ENCODE results near the gene SMIM34. TPM values are rescaled to one million over a fixed set of nuclear protein-coding genes. Genes with fewer than 3 reads are reported as not detected.
A peak's percentile ranks its signal among the peaks of the same experiment; 100 is the strongest.
"Not testable (repeated sequence)": the region's sequence is repeated elsewhere in the genome, so short reads cannot be mapped to it uniquely, and the experiment has no call there.

SMIM34 gene
- total RNA-seq, 1 donor from 2014 or later, result 0.56 TPM

DNA sequence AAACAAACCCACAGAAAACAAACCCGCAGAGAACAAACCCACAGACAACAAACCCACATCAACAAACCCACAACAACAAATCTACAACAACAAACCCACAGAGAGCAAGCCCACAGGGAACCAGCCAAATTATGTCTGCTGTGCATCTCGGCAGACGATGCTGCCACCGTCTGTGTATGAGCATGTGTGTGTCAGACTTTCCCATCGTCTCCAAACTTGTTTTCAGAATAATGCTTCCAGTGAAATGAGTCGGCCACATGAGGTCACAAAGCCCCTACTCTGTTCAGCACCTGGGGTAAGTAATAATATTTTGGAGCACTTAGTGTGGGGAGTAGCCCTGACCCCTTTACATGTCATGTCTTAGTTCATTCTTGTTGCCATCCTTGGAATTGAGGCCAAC lies 17.6 kb downstream of the SMIM34 start:
- H3K36me3 ChIP-seq; intact Hi-C loops (cut with DNase I); H3K27ac ChIP-seq; H3K4me1 ChIP-seq; H3K4me3 ChIP-seq; H3K27me3 ChIP-seq (ENCODE audit: low read depth); DNase-seq; H3K9me3 ChIP-seq; ATAC-seq: not testable (repeated sequence)

- DNase-seq; intact Hi-C loops (cut with DNase I); H3K27me3 ChIP-seq (ENCODE audit: low read depth): not testable (repeated sequence)
Measured at GRCh38 chr21:34405686-34406085, 18.1 kb downstream of the SMIM34 start.

DNA sequence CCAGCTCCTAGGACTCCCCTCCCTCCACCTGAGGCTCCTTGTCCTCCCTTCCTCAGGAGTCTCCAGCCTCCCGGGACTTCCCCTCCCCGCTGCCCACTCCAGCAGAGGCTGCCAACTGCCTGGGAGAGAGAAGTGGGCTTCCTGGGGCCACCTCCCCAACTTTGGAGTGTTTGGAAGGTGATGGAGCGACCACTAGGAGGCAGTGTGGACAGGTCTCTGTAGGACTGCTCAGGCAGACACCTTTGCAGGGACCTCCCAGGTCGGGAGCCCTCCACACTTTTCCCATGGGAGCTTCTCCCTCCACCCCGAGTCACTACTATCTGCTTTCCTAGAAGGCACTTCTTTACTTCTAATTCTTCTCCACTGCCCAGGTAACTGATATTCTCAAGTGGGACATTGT lies 19.0 kb downstream of the SMIM34 start:
- H3K9me3 ChIP-seq; H3K4me1 ChIP-seq; H3K27me3 ChIP-seq (ENCODE audit: low read depth); intact Hi-C loops (cut with DNase I); H3K4me3 ChIP-seq; H3K36me3 ChIP-seq; H3K27ac ChIP-seq; DNase-seq; ATAC-seq: not testable (repeated sequence)

More at GRCh38 chr21:34405686-34406085, 18.1 kb downstream of the SMIM34 start:
- H3K9me3 ChIP-seq, H3K4me1 ChIP-seq, H3K36me3 ChIP-seq, H3K4me3 ChIP-seq, ATAC-seq, H3K27ac ChIP-seq: not testable (repeated sequence)

- H3K27ac ChIP-seq; ATAC-seq; H3K36me3 ChIP-seq; H3K4me1 ChIP-seq; H3K27me3 ChIP-seq (ENCODE audit: low read depth); H3K4me3 ChIP-seq; H3K9me3 ChIP-seq; DNase-seq; intact Hi-C loops (cut with DNase I): not testable (repeated sequence)
Measured at GRCh38 chr21:34400522-34400921, 23.2 kb downstream of the SMIM34 start.

- H3K4me1 ChIP-seq; intact Hi-C loops (cut with DNase I); H3K27ac ChIP-seq: not testable (repeated sequence)
Measured at GRCh38 chr21:34383724-34384415, 39.9 kb downstream of the SMIM34 start.

DNA sequence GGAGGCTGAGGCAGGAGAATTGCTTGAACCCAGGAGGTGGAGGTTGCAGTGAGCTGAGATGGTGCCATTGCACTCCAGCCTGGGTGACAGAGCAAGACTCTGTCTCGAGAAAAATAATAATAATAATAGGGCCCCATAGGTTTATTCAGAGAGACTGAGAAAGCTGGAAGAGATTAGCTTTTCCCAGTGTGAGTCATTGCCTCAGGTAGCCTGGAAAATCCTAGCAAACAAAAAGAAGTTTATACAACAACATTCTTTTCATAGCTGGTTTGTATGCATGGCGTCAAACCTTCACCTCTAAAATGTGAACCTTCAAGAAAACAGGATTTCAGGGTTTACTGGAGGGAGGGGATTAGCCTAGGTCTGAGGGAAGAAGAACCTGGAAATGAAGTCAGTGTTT lies 40.6 kb downstream of the SMIM34 start:
- H3K4me1 ChIP-seq; intact Hi-C loops (cut with DNase I); H3K27me3 ChIP-seq (ENCODE audit: low read depth); H3K27ac ChIP-seq; H3K4me3 ChIP-seq; H3K9me3 ChIP-seq; H3K36me3 ChIP-seq; DNase-seq: not testable (repeated sequence)
- ATAC-seq, result peak in 1 of 2 donors; percentile 69

More at GRCh38 chr21:34383724-34384415, 39.9 kb downstream of the SMIM34 start:
- not testable (repeated sequence) for H3K36me3 ChIP-seq; H3K27me3 ChIP-seq (ENCODE audit: low read depth); DNase-seq; H3K9me3 ChIP-seq; H3K4me3 ChIP-seq; ATAC-seq

- H3K4me3 ChIP-seq; H3K27me3 ChIP-seq (ENCODE audit: low read depth); H3K9me3 ChIP-seq; intact Hi-C loops (cut with DNase I); DNase-seq; H3K36me3 ChIP-seq; H3K27ac ChIP-seq; H3K4me1 ChIP-seq: not testable (repeated sequence)
- peak; percentile 84 to 86 for ATAC-seq
Measured at GRCh38 chr21:34375619-34375972, 48.2 kb downstream of the SMIM34 start.

DNA sequence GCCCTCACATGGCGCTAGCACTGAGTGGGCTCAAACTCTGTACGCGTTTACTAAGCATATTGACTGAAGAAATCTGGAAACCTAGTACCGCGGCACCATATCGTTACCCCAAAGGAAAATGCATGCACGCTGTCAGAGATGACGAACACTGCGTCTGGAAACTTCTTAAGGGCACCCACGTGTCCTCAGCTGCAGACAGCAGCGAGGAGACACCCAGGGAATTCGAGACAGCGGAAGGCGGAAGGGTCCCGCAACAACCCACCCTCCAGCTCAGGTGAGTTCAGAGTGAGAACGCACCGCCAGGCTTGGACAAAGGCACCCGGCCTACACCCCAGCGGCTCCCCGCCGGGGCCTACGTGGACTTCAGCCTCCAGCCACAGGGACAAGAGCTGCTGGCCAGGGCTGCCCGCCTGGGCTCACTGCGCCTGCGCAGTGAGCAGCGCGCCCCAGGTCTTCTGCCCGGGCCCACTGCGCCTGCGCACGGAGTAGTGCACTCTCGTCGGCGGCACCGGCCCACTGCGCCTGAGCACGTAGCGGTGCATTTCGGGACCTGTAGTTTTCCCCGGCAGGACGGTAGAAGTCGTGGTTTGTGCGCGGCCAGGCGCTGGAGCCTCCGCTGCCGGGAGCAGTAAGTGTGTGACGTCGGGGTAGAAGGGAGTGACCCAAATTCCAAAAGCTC lies 48.7 kb downstream of the SMIM34 start, which contains the start of gene SMIM11:
TSS of gene SMIM11 (plus strand) at position 568 of the 679 bp plus-strand sequence. CDS start 3,998 bp downstream, outside the sequence.
- H3K27ac ChIP-seq; intact Hi-C loops (cut with DNase I); H3K9me3 ChIP-seq; H3K4me1 ChIP-seq; H3K4me3 ChIP-seq; DNase-seq; H3K36me3 ChIP-seq; H3K27me3 ChIP-seq (ENCODE audit: low read depth): not testable (repeated sequence)
- ATAC-seq, result peak; percentile 98

GRCh38 chr21:34374462-34374861 lies 49.3 kb downstream of the SMIM34 start:
- H3K9me3 ChIP-seq; H3K4me3 ChIP-seq; intact Hi-C loops (cut with DNase I); H3K36me3 ChIP-seq; H3K27ac ChIP-seq; H3K4me1 ChIP-seq; H3K27me3 ChIP-seq (ENCODE audit: low read depth); DNase-seq: not testable (repeated sequence)
- ATAC-seq, result peak; percentile 65 to 69

- H3K27ac ChIP-seq, result no peak overlapping the region
- ATAC-seq, result no peak
- no peaks in the 10 kb centered on the region for H3K27me3 ChIP-seq (ENCODE audit: low read depth)
- no peaks in the 10 kb centered on the region for H3K36me3 ChIP-seq
- intact Hi-C loops (cut with DNase I), result no loop called here
- DNase-seq, result no peak
- H3K4me1 ChIP-seq, result no peaks in the 10 kb centered on the region
- H3K4me3 ChIP-seq, result no peak overlapping the region
- no peak for TF ChIP-seq CTCF (IDR thresholded peaks at IDR 0.05)
- no peaks in the 10 kb centered on the region for H3K9me3 ChIP-seq
Measured at GRCh38 chr21:34372321-34372720, 51.4 kb downstream of the SMIM34 start.

All from lower lobe of right lung (tissue), 2 donors.